Thyroid gland (tissue), 4 donors: ENCODE measurements around the gene FNDC11.

Experiments used
- POLR2A ChIP-seq, 2 donors: fragments of 450-650 bp; IDR thresholded peaks; one replicate each; pipeline ENCODE4 v1.6.1; 2017; ENCODE audit warnings: antibody characterized with exemption in 2 of 2, mild to moderate bottlenecking in 2 of 2, moderate library complexity in 1 of 2
- TF ChIP-seq, protein P1 (sequence below), 6 experiments: fragments of 200-600 bp in 3 of 6; fragments of 450-650 bp in 3 of 6; sonication (generic) in 3 of 6; IDR thresholded peaks; one replicate each; pipeline ENCODE4 v1.5.1; 2016 to 2019; ENCODE audit warnings: antibody characterized with exemption in 6 of 6, mild to moderate bottlenecking in 2 of 6, inconsistent platforms in 1 of 6, moderate library complexity in 1 of 6

DNA sequence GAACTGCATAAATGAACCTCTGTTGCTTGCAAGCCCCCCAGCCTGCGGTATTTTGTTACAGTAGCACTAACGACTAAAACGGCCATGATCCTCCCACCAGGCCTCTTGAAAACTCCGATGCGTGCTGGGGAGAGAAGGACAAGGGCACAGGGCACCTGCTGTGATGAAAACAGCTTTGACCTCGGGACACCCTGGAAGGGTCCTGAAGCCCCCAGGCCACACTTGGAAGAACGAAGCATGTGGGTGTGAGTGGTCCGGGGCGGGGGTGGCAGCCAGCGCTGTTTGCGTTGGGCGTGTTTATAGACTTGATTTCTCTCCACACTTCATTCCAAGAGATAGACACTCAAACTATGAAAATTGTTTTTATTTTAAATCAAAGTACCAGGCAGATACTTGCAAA lies 33.3 kb downstream of the FNDC11 start:
- TF ChIP-seq, protein P1, sequence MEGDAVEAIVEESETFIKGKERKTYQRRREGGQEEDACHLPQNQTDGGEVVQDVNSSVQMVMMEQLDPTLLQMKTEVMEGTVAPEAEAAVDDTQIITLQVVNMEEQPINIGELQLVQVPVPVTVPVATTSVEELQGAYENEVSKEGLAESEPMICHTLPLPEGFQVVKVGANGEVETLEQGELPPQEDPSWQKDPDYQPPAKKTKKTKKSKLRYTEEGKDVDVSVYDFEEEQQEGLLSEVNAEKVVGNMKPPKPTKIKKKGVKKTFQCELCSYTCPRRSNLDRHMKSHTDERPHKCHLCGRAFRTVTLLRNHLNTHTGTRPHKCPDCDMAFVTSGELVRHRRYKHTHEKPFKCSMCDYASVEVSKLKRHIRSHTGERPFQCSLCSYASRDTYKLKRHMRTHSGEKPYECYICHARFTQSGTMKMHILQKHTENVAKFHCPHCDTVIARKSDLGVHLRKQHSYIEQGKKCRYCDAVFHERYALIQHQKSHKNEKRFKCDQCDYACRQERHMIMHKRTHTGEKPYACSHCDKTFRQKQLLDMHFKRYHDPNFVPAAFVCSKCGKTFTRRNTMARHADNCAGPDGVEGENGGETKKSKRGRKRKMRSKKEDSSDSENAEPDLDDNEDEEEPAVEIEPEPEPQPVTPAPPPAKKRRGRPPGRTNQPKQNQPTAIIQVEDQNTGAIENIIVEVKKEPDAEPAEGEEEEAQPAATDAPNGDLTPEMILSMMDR (IDR thresholded peaks at IDR 0.05), result no peak
- no peak for TF ChIP-seq POLR2A (IDR thresholded peaks at IDR 0.05)
